Sigmoid colon (tissue), 7 donors: ENCODE data around the gene CDK4. TPM values are rescaled to one million over a fixed set of nuclear protein-coding genes. Genes with fewer than 3 reads are reported as not detected.

ENCODE experiments used
- DNase-seq: peaks from one replicate; pipeline ENCODE4 v3.0.0-alpha.2; 2019
- H3K27ac ChIP-seq, 4 donors: fragments of 200-600 bp; sonication (generic); one replicate each; pipeline ENCODE4 v1.5.1; 2016 to 2019; ENCODE audit warnings: mild to moderate bottlenecking in 1 of 4
- H3K27me3 ChIP-seq, 3 donors: fragments of 200-600 bp; sonication (generic); one replicate each; pipeline ENCODE4 v1.5.1; 2019; ENCODE audit warnings: mild to moderate bottlenecking in 1 of 3
- H3K36me3 ChIP-seq, 4 donors: fragments of 200-600 bp; sonication (generic); one replicate each; pipeline ENCODE4 v1.5.1; 2016 to 2019
- H3K4me1 ChIP-seq, 4 donors: fragments of 200-600 bp; sonication (generic); one replicate each; pipeline ENCODE4 v1.5.1; 2017 to 2019
- H3K4me3 ChIP-seq, 4 donors: fragments of 200-600 bp; sonication (generic); one replicate each; pipeline ENCODE4 v1.5.1; 2017 to 2019; ENCODE audit warnings: mild to moderate bottlenecking in 2 of 4, moderate library complexity in 1 of 4
- H3K9me3 ChIP-seq, 4 donors: fragments of 200-600 bp in 3 of 4; sonication (generic) in 3 of 4; one replicate each; pipeline versions ENCODE4 v1.5.1 to v1.6.1; 2013 to 2019
- EP300 ChIP-seq, 4 donors: sonication (generic); formaldehyde crosslinking; IDR thresholded peaks; one replicate each; pipeline ENCODE4 v1.6.1; 2017; ENCODE audit warnings: antibody characterized with exemption in 4 of 4
- POLR2A ChIP-seq, 2 donors: fragments of 450-650 bp; IDR thresholded peaks; one replicate each; pipeline ENCODE4 v1.6.1; 2016; ENCODE audit warnings: antibody characterized with exemption in 2 of 2, mild to moderate bottlenecking in 2 of 2, moderate library complexity in 2 of 2
- POLR2AphosphoS5 ChIP-seq, 4 donors: sonication (generic); formaldehyde crosslinking; IDR thresholded peaks; one replicate each; pipeline ENCODE4 v1.6.1; 2017; ENCODE audit warnings: antibody characterized with exemption in 4 of 4
- WGBS, 2 donors: extraction: QIAGEN DNeasy Blood & Tissue Kit; methylation state at CpG; one replicate each; pipeline ENCODE4 v1.1.7; 2013; 5-methylcytosine and 5-hydroxymethylcytosine counted together
- intact Hi-C: fragments of 100-400 bp; cut with DNase I; formaldehyde crosslinking; loops from one replicate; pipeline ENCODE4 v1.15.1; 2023
- polyA plus RNA-seq, 3 donors: library from polyadenylated mRNA; stranded (reverse); fragments of 200-250 nt; gene quantifications; one replicate each; pipeline ENCODE4 v1.2.3, GENCODE V29; 2013
- total RNA-seq, 4 donors: library from RNA; depleted of rRNA; stranded (reverse); fragments of >200 nt; gene quantifications; one replicate each; pipeline ENCODE4 v1.1.0, GENCODE V29; 2016
- TF ChIP-seq, protein P1 (sequence below), 4 experiments: fragments of 450-650 bp in 3 of 4; fragments of 200-600 bp in 1 of 4; IDR thresholded peaks; one replicate each; pipeline ENCODE4 v1.5.1; 2016 to 2019; ENCODE audit warnings: antibody characterized with exemption in 4 of 4, mild to moderate bottlenecking in 3 of 4, moderate library complexity in 2 of 4
- donor health status: healthy with polysubstance abuse.
- donor health status: Bipolar disorder and iron deficiency.
- donor health status: healthy.

CDK4 gene
- total and polyA plus RNA-seq, 7 donors: 34.9 to 108 (median 80.8) TPM

- intact Hi-C loops: no loop called here
- peak in 1 of 4 donors; percentile 51 for TF ChIP-seq EP300 (IDR thresholded peaks at IDR 0.05)
- peak; percentile 44 to 76 (median 63) for TF ChIP-seq POLR2AphosphoS5 (IDR thresholded peaks at IDR 0.05)
- TF ChIP-seq POLR2A (IDR thresholded peaks at IDR 0.05): peak in 1 of 2 donors; percentile 20
- TF ChIP-seq, protein P1, sequence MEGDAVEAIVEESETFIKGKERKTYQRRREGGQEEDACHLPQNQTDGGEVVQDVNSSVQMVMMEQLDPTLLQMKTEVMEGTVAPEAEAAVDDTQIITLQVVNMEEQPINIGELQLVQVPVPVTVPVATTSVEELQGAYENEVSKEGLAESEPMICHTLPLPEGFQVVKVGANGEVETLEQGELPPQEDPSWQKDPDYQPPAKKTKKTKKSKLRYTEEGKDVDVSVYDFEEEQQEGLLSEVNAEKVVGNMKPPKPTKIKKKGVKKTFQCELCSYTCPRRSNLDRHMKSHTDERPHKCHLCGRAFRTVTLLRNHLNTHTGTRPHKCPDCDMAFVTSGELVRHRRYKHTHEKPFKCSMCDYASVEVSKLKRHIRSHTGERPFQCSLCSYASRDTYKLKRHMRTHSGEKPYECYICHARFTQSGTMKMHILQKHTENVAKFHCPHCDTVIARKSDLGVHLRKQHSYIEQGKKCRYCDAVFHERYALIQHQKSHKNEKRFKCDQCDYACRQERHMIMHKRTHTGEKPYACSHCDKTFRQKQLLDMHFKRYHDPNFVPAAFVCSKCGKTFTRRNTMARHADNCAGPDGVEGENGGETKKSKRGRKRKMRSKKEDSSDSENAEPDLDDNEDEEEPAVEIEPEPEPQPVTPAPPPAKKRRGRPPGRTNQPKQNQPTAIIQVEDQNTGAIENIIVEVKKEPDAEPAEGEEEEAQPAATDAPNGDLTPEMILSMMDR (IDR thresholded peaks at IDR 0.05): no peak
- WGBS, 2 donors: 0 to 1% methylated on average over 28 of the region's 28 CpGs
Observed at GRCh38 chr12:57771873-57772428, 19.8 kb upstream of the CDK4 start, which contains the start of gene METTL1. Gene METTL1, minus strand, starts transcription at chr12:57772105. Its CDS starts 22 bp downstream, at chr12:57772083.

DNA sequence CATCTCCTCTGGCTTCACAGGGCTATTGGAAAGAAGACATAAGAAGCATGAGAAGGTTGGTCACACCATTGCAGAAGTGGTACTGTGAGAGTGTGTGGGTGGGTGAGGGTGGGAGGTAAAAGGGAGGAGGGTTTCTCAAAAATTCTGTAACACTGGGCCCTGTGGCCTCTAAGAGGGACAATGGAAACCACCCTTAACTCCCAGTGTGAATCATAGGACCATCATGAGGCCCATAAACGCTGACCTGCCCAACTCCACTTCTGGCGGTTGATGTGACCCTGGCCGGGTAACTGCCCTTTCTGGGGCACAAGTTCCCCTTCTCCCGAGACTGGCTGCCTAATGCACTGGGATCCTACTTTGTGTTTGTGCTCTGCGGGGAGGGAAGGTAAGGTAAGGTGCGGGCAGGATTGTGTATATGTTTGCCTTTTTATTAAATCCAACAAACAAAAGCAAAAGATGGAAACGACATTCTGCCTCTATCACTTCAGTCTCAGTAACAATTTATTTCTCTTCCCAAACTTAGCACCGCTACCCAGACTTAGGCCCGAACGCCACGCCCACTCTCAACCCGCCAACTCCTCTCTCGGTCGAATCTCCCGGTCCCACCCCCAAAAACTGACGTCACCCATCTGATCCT, 19.2 kb upstream of the CDK4 start:
- H3K9me3 ChIP-seq: no peaks in the 10 kb centered on the region
- peak; percentile 95 for DNase-seq
- TF ChIP-seq EP300 (IDR thresholded peaks at IDR 0.05) (no peak), POLR2AphosphoS5 (IDR thresholded peaks at IDR 0.05) (no peak), POLR2A (IDR thresholded peaks at IDR 0.05) (no peak)
- TF ChIP-seq, protein P1 (IDR thresholded peaks at IDR 0.05): no peak
- intact Hi-C loops: no loop called here
- H3K4me1 ChIP-seq: peaks cover 0 to 29% (median 24%) of the 10 kb centered on the region in 4 donors
- peaks cover 0 to 29% (median 0%) of the 10 kb centered on the region in 4 donors for H3K36me3 ChIP-seq
- H3K4me3 ChIP-seq: peak overlapping the region; percentile 66 to 80 (median 70)
- H3K27me3 ChIP-seq: peaks cover 0 to 5% (median 4%) of the 10 kb centered on the region in 3 donors
- peak overlapping the region; percentile 91 to 96 (median 93) for H3K27ac ChIP-seq
- 2 to 4% methylated on average over 16 of the region's 16 CpGs for WGBS, 2 donors

More at GRCh38 chr12:57771873-57772428, 19.8 kb upstream of the CDK4 start, which contains the start of gene METTL1:
- Histone ChIP-seq H3K27me3 (no peaks in the 10 kb centered on the region), H3K9me3 (no peaks in the 10 kb centered on the region), H3K27ac (peak within 1 kb of the TSS; percentile 91 to 96 (median 93)), H3K4me1 (peaks cover 0 to 23% (median 18%) of the 10 kb centered on the region in 4 donors), H3K36me3 (peaks cover 0 to 29% (median 0%) of the 10 kb centered on the region in 4 donors), H3K4me3 (peak within 1 kb of the TSS; percentile 66 to 80 (median 70))
- peak; percentile 98 for DNase-seq

DNA sequence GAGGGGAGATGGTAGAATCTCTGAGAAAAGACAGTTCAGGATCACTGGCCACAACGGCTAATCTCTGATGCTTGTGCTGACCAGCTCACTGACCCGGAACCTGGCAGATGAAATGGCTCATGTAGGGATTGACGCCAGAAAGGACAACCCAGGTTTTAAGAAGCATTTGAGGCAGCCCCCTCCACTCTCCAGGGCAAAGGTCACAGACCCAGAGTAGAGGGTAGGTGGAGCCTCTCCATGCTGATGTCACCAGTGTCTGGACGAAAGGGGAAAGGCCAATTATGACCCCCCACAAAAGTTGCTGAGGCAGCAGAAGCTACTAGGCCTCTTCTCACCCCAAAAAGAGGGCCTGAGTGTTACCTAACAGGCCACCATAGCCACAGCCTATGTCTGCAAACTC, 18.6 kb upstream of the CDK4 start:
- no peaks in the 10 kb centered on the region for H3K9me3 ChIP-seq
- TF ChIP-seq POLR2A (IDR thresholded peaks at IDR 0.05) (no peak), EP300 (IDR thresholded peaks at IDR 0.05) (no peak), POLR2AphosphoS5 (IDR thresholded peaks at IDR 0.05) (no peak)
- TF ChIP-seq, protein P1 (IDR thresholded peaks at IDR 0.05): no peak
- intact Hi-C loops: no loop called here
- peaks cover 0 to 35% (median 30%) of the 10 kb centered on the region in 4 donors for H3K4me1 ChIP-seq
- H3K27ac ChIP-seq: peak overlapping the region; percentile 91 to 96 (median 93)
- DNase-seq: no peak
- 86 to 90% methylated on average over 4 of the region's 4 CpGs for WGBS, 2 donors
- H3K36me3 ChIP-seq: peaks cover 0 to 24% (median 0%) of the 10 kb centered on the region in 4 donors
- H3K27me3 ChIP-seq: peaks cover 4 to 11% (median 10%) of the 10 kb centered on the region in 3 donors
- no peak overlapping the region for H3K4me3 ChIP-seq

GRCh38 chr12:57769594-57769993, 17.5 kb upstream of the CDK4 start:
- H3K27ac ChIP-seq: no peak overlapping the region
- peaks cover 16 to 23% (median 22%) of the 10 kb centered on the region in 3 donors for H3K27me3 ChIP-seq
- H3K36me3 ChIP-seq: peaks cover 0 to 17% (median 0%) of the 10 kb centered on the region in 4 donors
- TF ChIP-seq EP300 (IDR thresholded peaks at IDR 0.05) (no peak), POLR2A (IDR thresholded peaks at IDR 0.05) (no peak), POLR2AphosphoS5 (IDR thresholded peaks at IDR 0.05) (no peak)
- TF ChIP-seq, protein P1 (IDR thresholded peaks at IDR 0.05): no peak
- H3K9me3 ChIP-seq: no peaks in the 10 kb centered on the region
- no peak overlapping the region for H3K4me3 ChIP-seq
- H3K4me1 ChIP-seq: peaks cover 0 to 47% (median 41%) of the 10 kb centered on the region in 4 donors
- 95 to 96% methylated on average over 11 of the region's 11 CpGs for WGBS, 2 donors
- intact Hi-C loops: no loop called here
- DNase-seq: no peak
